GM12878 (cell line): Measurements from ENCODE around the gene SUPT3H. TPM values are rescaled to one million over a fixed set of nuclear protein-coding genes. Genes with fewer than 3 reads are reported as not detected.
A peak's percentile ranks its signal among the peaks of the same experiment; 100 is the strongest.

Experiments
- ATAC-seq: fragments of 200-7000 bp; cut with Tn5 transposase; 3 replicates; pipeline ENCODE4 v1.9.1; 2020; ENCODE audit warnings: mild to moderate bottlenecking, moderate library complexity
- BruUV-seq: library from RNA; stranded (reverse); fragments of 400-500 nt; replicated peaks from 2 replicates; lab custom pipeline; 2021; lab: Mats Ljungman, UMichigan
- CTCF ChIA-PET: fragments of 300-600 bp; sonication (Branson Sonifier 250); formaldehyde crosslinking; extraction: SDS; loops from one replicate; lab custom pipeline; 2021; ENCODE audit warnings: inconsistent platforms; lab: Yijun Ruan, JAX
- POLR2A ChIA-PET: fragments of 350-600 bp; formaldehyde crosslinking; extraction: SDS; loops from one replicate; lab custom pipeline; 2021; ENCODE audit warnings: inconsistent platforms; lab: Charles Lee
- RAD21 ChIA-PET: fragments of 300-600 bp; sonication (Branson Sonifier 250); formaldehyde crosslinking; loops from one replicate; lab custom pipeline; 2023; ENCODE audit warnings: antibody characterized with exemption; ENCODE audit not compliant: unreplicated experiment; lab: Charles Lee
- SMC1A ChIA-PET: fragments of 300-600 bp; sonication (Branson Sonifier 250); formaldehyde crosslinking; loops from one replicate; lab custom pipeline; 2023; ENCODE audit not compliant: unreplicated experiment, uncharacterized antibody; lab: Charles Lee
- DNase-seq: peaks from one replicate; pipeline ENCODE4 v3.0.0-alpha.2; 2011; ENCODE audit warnings: low read depth, low spot score
- FAIRE-seq: peaks from 3 replicates; lab custom pipeline; 2011; peaks lifted over from hg19 to GRCh38; lab: Jason Lieb, UNC
- H2AFZ ChIP-seq: 2 replicates; pipeline ENCODE4 v1.6.0; 2011; ENCODE audit warnings: low read depth, low read length, control low read depth; ENCODE audit not compliant: control insufficient read depth
- H3K27ac ChIP-seq: 2 replicates; pipeline ENCODE4 v1.5.1; 2011; ENCODE audit warnings: control low read depth; ENCODE audit not compliant: control insufficient read depth, insufficient read depth
- H3K27me3 ChIP-seq, 2 experiments: replicated peaks in 1 of 2; 2 replicates each; pipeline versions ENCODE4 v1.6.0 to v1.6.1; 2011; ENCODE audit warnings: low read length in 1 of 2; ENCODE audit not compliant: control insufficient read depth in 2 of 2, insufficient read depth in 2 of 2
- H3K36me3 ChIP-seq, 2 experiments: 2 replicates each; pipeline ENCODE4 v1.5.1; 2011; ENCODE audit warnings: low read length in 1 of 2; ENCODE audit not compliant: control insufficient read depth in 2 of 2, insufficient read depth in 2 of 2
- H3K4me1 ChIP-seq: 2 replicates; pipeline ENCODE4 v1.6.1; 2011; ENCODE audit warnings: mild to moderate bottlenecking, low read length, moderate library complexity, mixed read lengths; ENCODE audit not compliant: control insufficient read depth, insufficient read depth
- H3K4me2 ChIP-seq: 2 replicates; pipeline ENCODE4 v1.6.0; 2011; ENCODE audit warnings: control low read depth; ENCODE audit not compliant: control insufficient read depth, insufficient read depth
- H3K4me3 ChIP-seq: fragments of 200-600 bp; sonication (generic); 2 replicates; pipeline ENCODE4 v1.5.1; 2016
- H3K79me2 ChIP-seq: 2 replicates; pipeline ENCODE4 v1.6.0; 2011; ENCODE audit warnings: low read length; ENCODE audit not compliant: control insufficient read depth, insufficient read depth
- H3K9ac ChIP-seq: 2 replicates; pipeline ENCODE4 v1.8.0; 2011; ENCODE audit warnings: low read length, control low read depth, mixed read lengths; ENCODE audit not compliant: control insufficient read depth, insufficient read depth
- H3K9me3 ChIP-seq: replicated peaks from 3 replicates; pipeline ENCODE4 v1.5.1; 2011; ENCODE audit warnings: mild to moderate bottlenecking, low read length; ENCODE audit not compliant: control insufficient read depth, insufficient read depth
- H4K20me1 ChIP-seq: 2 replicates; pipeline ENCODE4 v1.6.0; 2011; ENCODE audit not compliant: control insufficient read depth, insufficient read depth
- ASH2L ChIP-seq: fragments of 300-600, 200-600 bp; sonication (generic); IDR thresholded peaks from 2 replicates; pipeline ENCODE4 v1.6.1; 2017; ENCODE audit warnings: low read depth, mild to moderate bottlenecking, borderline replicate concordance
- CHD4 ChIP-seq: fragments of 200-600 bp; sonication (generic); IDR thresholded peaks from 2 replicates; pipeline ENCODE4 v1.6.1; 2016; ENCODE audit warnings: mild to moderate bottlenecking
- ELK1 ChIP-seq: IDR thresholded peaks from 2 replicates; pipeline ENCODE4 v1.6.1; 2012; ENCODE audit warnings: low read depth, low read length, improper control_type of control experiment
- HDAC2 ChIP-seq: fragments of 200-600 bp; sonication (generic); IDR thresholded peaks from 2 replicates; pipeline ENCODE4 v1.6.1; 2017
- HDGF ChIP-seq: fragments of 450-650 bp; IDR thresholded peaks from 2 replicates; pipeline ENCODE4 v1.6.1; 2016; ENCODE audit warnings: antibody characterized with exemption
- IRF4 ChIP-seq: IDR thresholded peaks from 2 replicates; pipeline ENCODE4 v1.6.1; 2011; ENCODE audit warnings: low read depth, low read length
- NR2C2 ChIP-seq: IDR thresholded peaks from 2 replicates; pipeline ENCODE4 v1.6.1; 2011; ENCODE audit warnings: borderline replicate concordance, low read depth; ENCODE audit not compliant: control insufficient read depth, insufficient read length
- POLR2AphosphoS5 ChIP-seq: IDR thresholded peaks from 2 replicates; pipeline ENCODE4 v1.6.1; 2011; ENCODE audit warnings: mild to moderate bottlenecking, low read length, inconsistent platforms
- RCOR1 ChIP-seq: conservative IDR thresholded peaks from 2 replicates; pipeline ENCODE4 v1.6.1; 2012; ENCODE audit warnings: low read depth, low read length, improper control_type of control experiment
- RFX5 ChIP-seq: IDR thresholded peaks from 2 replicates; pipeline ENCODE4 v1.6.1; 2011; ENCODE audit warnings: low read depth, low read length, improper control_type of control experiment
- SP1 ChIP-seq: IDR thresholded peaks from one replicate; pipeline ENCODE4 v1.6.1; 2011; ENCODE audit warnings: low read depth, low read length
- STAT1 ChIP-seq: fragments of 450-650 bp; conservative IDR thresholded peaks from 2 replicates; pipeline ENCODE4 v1.6.1; 2014; ENCODE audit warnings: antibody characterized with exemption, mild to moderate bottlenecking
- TCF3 ChIP-seq: IDR thresholded peaks from 2 replicates; pipeline ENCODE4 v1.6.1; 2012; ENCODE audit warnings: low read depth, mild to moderate bottlenecking, low read length, borderline replicate concordance; ENCODE audit not compliant: insufficient read depth
- USF2 ChIP-seq: IDR thresholded peaks from 2 replicates; pipeline ENCODE4 v1.6.1; 2011; ENCODE audit warnings: low read depth, low read length, improper control_type of control experiment, borderline replicate concordance
- ZNF274 ChIP-seq: IDR thresholded peaks from one replicate; pipeline ENCODE4 v1.8.0; 2011; ENCODE audit not compliant: insufficient read length, insufficient read depth
- in situ Hi-C: fragments of 300-500 bp; cut with MboI; formaldehyde crosslinking; loops from 9 replicates; pipeline ENCODE4 v1.14.3; 2018; ENCODE audit warnings: mixed read lengths
- intact Hi-C: fragments of 100-400 bp; cut with micrococcal nuclease; formaldehyde crosslinking; loops from one replicate; pipeline ENCODE4 v1.14.2; 2022; ENCODE audit not compliant: unreplicated experiment
- polyA plus RNA-seq, 11 experiments: library from polyadenylated mRNA; depleted of rRNA in 4 of 11; unstranded in 6 of 11; stranded (reverse) in 5 of 11; fragments of >200 nt; fragmentation: Nextera tagmentation in 4 of 11; fragmentation: Illumina TruSeq in 1 of 11; extraction: Ambion mirVana in 4 of 11; extraction: Trizol in 1 of 11; gene quantifications; 1 replicate in 1 of 11; 2 replicates in 10 of 11; pipeline versions ENCODE4 v1.2.1 to v1.2.3, GENCODE V29; 2011 to 2016; ENCODE audit warnings: inconsistent platforms in 2 of 11, missing spikeins in 2 of 11, low read depth in 1 of 11
- total RNA-seq, 4 experiments: library from RNA; depleted of rRNA in 3 of 4; stranded (reverse); fragments of >200 nt in 3 of 4; fragmentation: Illumina TruSeq in 1 of 4; extraction: Trizol in 1 of 4; gene quantifications; 2 replicates each; pipeline versions ENCODE4 v1.2.1 to v1.2.3, GENCODE V29; 2013 to 2021
- TF ChIP-seq, protein P1 (sequence below): fragments of 450-650 bp; IDR thresholded peaks from 2 replicates; pipeline ENCODE4 v1.6.1; 2016; ENCODE audit warnings: mild to moderate bottlenecking, moderate library complexity, borderline replicate concordance
- TF ChIP-seq, protein P2 (sequence below): fragments of 450-650 bp; IDR thresholded peaks from 2 replicates; pipeline ENCODE4 v1.6.1; 2017; ENCODE audit warnings: antibody characterized with exemption, mild to moderate bottlenecking, moderate library complexity

SUPT3H gene
- total and polyA plus RNA-seq, 10 of the 15 experiments (the other 5 are each of a cell fraction or from before 2014, with no cell fraction given): 0.51 to 3.7 (median 2.0) TPM

DNA sequence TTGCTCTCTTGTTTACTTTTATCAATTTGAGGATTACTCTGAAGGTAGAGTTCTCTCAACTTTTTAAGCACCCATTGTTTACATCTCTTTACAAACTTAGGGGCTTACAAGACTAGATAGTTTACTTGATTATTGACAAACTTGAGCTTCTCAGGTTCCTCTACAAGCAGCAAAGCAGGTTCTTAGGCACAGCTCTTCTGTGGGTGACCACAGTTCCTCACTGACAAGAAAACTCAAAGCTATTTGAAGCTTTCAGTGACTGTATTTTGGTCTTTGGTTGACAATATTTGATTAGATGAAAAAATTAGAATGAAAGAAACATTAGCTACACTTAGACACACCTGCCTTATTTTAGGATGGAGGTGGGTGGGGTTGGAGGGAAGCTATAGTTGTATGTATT lies 376.9 kb downstream of the SUPT3H start:
- Histone ChIP-seq H3K27me3 (no peaks in the 10 kb centered on the region), H3K4me3 (no peak overlapping the region), H4K20me1 (no peaks in the 10 kb centered on the region), H3K9me3 (no peaks in the 10 kb centered on the region), H3K27ac (no peak overlapping the region), H3K79me2 (no peaks in the 10 kb centered on the region), H3K4me1 (peaks cover 12% of the 10 kb centered on the region; the same call in 1 of the 2 replicates), H3K4me2 (no peak overlapping the region), H3K9ac (no peak overlapping the region), H3K36me3 (no peaks in the 10 kb centered on the region), H2AFZ (no peak overlapping the region)
- FAIRE-seq (no peak), ATAC-seq (0 out of 3 replicates have a peak, but pooled peaks have one; percentile 30), DNase-seq (no peak)
- no TSS peak for BruUV-seq
- SMC1A ChIA-PET: interaction anchor here (0.7 to 2.3 kb wide), 20 partner anchors 8 to 337 kb away, joined by 3 to 6 read pairs (median 4); no protein-coding TSS in a partner anchor
- RAD21 ChIA-PET: interaction anchor here (0.9 to 2.7 kb wide), 7 partner anchors 15 to 132 kb away, joined by 3 to 30 read pairs (median 4); no protein-coding TSS in a partner anchor
- intact Hi-C loops (loop anchor here (10.0 kb wide), 1 partner anchor 924 kb away; no protein-coding TSS in a partner anchor), in situ Hi-C loops (no loop called here)
- CTCF ChIA-PET: interaction anchor here (0.7 to 2.0 kb wide), 5 partner anchors 14 to 525 kb away, joined by 3 to 11 read pairs (median 3); no protein-coding TSS in a partner anchor
- POLR2A ChIA-PET: interaction anchor here (0.6 kb wide), 1 partner anchor 43 kb away, joined by 3 read pairs; no protein-coding TSS in a partner anchor
- no peak for TF ChIP-seq STAT1
- no peak for TF ChIP-seq HDAC2
- no peak for TF ChIP-seq RCOR1
- TF ChIP-seq SP1: no peak
- TF ChIP-seq CHD4: no peak
- TF ChIP-seq POLR2AphosphoS5: no peak
- TF ChIP-seq, protein P1, sequence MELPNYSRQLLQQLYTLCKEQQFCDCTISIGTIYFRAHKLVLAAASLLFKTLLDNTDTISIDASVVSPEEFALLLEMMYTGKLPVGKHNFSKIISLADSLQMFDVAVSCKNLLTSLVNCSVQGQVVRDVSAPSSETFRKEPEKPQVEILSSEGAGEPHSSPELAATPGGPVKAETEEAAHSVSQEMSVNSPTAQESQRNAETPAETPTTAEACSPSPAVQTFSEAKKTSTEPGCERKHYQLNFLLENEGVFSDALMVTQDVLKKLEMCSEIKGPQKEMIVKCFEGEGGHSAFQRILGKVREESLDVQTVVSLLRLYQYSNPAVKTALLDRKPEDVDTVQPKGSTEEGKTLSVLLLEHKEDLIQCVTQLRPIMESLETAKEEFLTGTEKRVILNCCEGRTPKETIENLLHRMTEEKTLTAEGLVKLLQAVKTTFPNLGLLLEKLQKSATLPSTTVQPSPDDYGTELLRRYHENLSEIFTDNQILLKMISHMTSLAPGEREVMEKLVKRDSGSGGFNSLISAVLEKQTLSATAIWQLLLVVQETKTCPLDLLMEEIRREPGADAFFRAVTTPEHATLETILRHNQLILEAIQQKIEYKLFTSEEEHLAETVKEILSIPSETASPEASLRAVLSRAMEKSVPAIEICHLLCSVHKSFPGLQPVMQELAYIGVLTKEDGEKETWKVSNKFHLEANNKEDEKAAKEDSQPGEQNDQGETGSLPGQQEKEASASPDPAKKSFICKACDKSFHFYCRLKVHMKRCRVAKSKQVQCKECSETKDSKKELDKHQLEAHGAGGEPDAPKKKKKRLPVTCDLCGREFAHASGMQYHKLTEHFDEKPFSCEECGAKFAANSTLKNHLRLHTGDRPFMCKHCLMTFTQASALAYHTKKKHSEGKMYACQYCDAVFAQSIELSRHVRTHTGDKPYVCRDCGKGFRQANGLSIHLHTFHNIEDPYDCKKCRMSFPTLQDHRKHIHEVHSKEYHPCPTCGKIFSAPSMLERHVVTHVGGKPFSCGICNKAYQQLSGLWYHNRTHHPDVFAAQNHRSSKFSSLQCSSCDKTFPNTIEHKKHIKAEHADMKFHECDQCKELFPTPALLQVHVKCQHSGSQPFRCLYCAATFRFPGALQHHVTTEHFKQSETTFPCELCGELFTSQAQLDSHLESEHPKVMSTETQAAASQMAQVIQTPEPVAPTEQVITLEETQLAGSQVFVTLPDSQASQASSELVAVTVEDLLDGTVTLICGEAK: no peak
- TF ChIP-seq ELK1: no peak
- no peak for TF ChIP-seq TCF3
- TF ChIP-seq ZNF274: no peak
- no peak for TF ChIP-seq NR2C2
- no peak for TF ChIP-seq ASH2L
- TF ChIP-seq RFX5: no peak
- TF ChIP-seq USF2: no peak
- no peak for TF ChIP-seq IRF4
- TF ChIP-seq, protein P2, sequence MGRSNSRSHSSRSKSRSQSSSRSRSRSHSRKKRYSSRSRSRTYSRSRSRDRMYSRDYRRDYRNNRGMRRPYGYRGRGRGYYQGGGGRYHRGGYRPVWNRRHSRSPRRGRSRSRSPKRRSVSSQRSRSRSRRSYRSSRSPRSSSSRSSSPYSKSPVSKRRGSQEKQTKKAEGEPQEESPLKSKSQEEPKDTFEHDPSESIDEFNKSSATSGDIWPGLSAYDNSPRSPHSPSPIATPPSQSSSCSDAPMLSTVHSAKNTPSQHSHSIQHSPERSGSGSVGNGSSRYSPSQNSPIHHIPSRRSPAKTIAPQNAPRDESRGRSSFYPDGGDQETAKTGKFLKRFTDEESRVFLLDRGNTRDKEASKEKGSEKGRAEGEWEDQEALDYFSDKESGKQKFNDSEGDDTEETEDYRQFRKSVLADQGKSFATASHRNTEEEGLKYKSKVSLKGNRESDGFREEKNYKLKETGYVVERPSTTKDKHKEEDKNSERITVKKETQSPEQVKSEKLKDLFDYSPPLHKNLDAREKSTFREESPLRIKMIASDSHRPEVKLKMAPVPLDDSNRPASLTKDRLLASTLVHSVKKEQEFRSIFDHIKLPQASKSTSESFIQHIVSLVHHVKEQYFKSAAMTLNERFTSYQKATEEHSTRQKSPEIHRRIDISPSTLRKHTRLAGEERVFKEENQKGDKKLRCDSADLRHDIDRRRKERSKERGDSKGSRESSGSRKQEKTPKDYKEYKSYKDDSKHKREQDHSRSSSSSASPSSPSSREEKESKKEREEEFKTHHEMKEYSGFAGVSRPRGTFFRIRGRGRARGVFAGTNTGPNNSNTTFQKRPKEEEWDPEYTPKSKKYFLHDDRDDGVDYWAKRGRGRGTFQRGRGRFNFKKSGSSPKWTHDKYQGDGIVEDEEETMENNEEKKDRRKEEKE: no peak
- TF ChIP-seq HDGF: no peak
